Fibroblast of villous mesenchyme (primary cell): Measurements from ENCODE around the gene BTBD10. TPM values are rescaled to one million over a fixed set of nuclear protein-coding genes. Genes with fewer than 3 reads are reported as not detected.

Experiments used
- DNase-seq: peaks from one replicate; pipeline ENCODE4 v3.0.0-alpha.2; 2010; ENCODE audit warnings: low read depth
- H3K4me3 ChIP-seq: 2 replicates; pipeline ENCODE4 v1.5.1; 2011; ENCODE audit warnings: low read depth, mild to moderate bottlenecking, low read length
- CTCF ChIP-seq: IDR thresholded peaks from 2 replicates; pipeline ENCODE4 v1.5.1; 2012; ENCODE audit warnings: low read depth, mild to moderate bottlenecking, low read length; ENCODE audit not compliant: insufficient read depth
- total RNA-seq: library from RNA; depleted of rRNA; stranded (reverse); fragments of >200 nt; gene quantifications from 2 replicates; pipeline ENCODE4 v1.2.3, GENCODE V29; 2012

The BTBD10 gene
- total RNA-seq, 1 donor, result 62.6 TPM

- TF ChIP-seq CTCF, result no peak
- no peak for DNase-seq
- no peak overlapping the region for H3K4me3 ChIP-seq
Observed at GRCh38 chr11:13355191-13355590, 107.8 kb downstream of the BTBD10 start.

DNA sequence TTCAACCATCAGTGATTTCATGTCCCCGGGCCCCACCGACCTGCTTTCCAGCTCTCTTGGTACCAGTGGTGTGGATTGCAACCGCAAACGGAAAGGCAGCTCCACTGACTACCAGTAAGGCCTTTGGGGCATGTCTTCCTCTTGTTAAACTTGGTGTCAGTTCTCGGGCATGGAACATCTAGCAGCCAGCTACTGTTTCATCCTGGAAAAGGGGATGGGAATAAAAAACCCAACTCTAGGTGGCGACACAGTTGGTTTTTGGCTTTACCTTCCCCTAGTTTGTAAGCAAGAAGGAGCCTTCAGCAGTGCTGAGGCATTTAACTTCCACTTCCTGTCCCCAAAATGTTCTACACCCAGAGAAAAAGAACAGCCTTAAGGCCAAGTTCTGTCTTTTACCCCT lies 108.7 kb downstream of the BTBD10 start:
- DNase-seq, result peak; percentile 37
- H3K4me3 ChIP-seq, result no peak overlapping the region
- peak; percentile 57 for TF ChIP-seq CTCF

GRCh38 chr11:13352711-13353110 lies 110.3 kb downstream of the BTBD10 start:
- no peak for TF ChIP-seq CTCF
- DNase-seq, result no peak
- no peak overlapping the region for H3K4me3 ChIP-seq

DNA sequence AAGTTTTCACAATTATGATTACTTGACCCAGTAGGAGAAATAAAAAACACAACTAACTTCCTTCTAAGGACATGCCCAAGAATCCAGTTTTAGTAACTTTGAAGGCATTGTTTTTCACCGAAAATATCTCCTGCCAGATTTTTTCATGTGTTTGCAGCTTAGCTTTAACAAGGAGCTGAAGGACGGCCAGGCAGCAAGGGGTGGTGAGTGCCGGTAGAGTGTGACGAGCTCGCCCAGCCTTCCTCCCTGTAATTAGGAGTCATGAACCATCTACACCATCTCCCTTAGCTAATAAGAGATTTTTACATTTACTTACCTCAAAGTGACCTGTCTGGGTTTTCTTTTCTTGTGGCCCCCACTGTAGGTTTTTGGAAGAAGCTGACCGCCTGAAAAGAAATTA lies 113.4 kb downstream of the BTBD10 start:
- no peak overlapping the region for H3K4me3 ChIP-seq
- no peak for TF ChIP-seq CTCF
- no peak for DNase-seq

GRCh38 chr11:13349046-13349445 lies 114.0 kb downstream of the BTBD10 start:
- no peak for TF ChIP-seq CTCF
- no peak overlapping the region for H3K4me3 ChIP-seq
- no peak for DNase-seq

DNA sequence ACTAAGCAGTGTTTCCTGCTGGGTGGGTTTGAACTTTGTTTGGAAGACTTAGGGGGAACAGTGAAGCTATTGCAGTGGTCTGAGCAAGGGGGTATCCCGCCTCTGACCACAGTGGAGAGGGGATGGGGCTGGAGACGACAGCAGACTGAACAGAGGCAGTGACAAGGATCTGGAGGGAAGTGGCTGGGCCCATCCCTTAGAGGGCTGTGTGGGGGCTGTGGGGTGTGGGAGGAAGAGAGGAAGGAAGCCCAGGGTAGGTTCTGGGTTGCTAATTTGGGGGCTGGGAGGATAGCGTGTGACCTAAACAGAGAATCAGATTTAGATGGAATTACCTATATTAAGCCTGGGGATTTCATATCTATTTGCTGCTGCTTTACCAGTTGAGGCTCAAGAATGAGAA lies 114.7 kb downstream of the BTBD10 start:
- no peak for DNase-seq
- no peak for TF ChIP-seq CTCF
- no peak overlapping the region for H3K4me3 ChIP-seq

- TF ChIP-seq CTCF, result no peak
- H3K4me3 ChIP-seq, result no peak overlapping the region
- DNase-seq, result no peak
Observed at GRCh38 chr11:13347901-13348300, 115.1 kb downstream of the BTBD10 start.
